HepG2 (cell line): Measurements from ENCODE around the gene IER2. TPM values are rescaled to one million over a fixed set of nuclear protein-coding genes. Genes with fewer than 3 reads are reported as not detected.

ENCODE experiments used
- ETS1 ChIP-seq: sonication (generic); formaldehyde crosslinking; IDR thresholded peaks from 2 replicates; pipeline ENCODE4 v1.4.0; 2020; ENCODE audit warnings: missing genetic modification reagents
- MED1 ChIP-seq: sonication (generic); formaldehyde crosslinking; IDR thresholded peaks from 2 replicates; pipeline ENCODE4 v1.4.0; 2020; ENCODE audit warnings: missing genetic modification reagents
- MEIS2 ChIP-seq: sonication (generic); formaldehyde crosslinking; IDR thresholded peaks from 2 replicates; pipeline ENCODE4 v1.9.0; 2021; ENCODE audit warnings: mild to moderate bottlenecking, missing genetic modification reagents
- MLXIP ChIP-seq: sonication (generic); formaldehyde crosslinking; IDR thresholded peaks from 2 replicates; pipeline ENCODE4 v1.9.0; 2021; ENCODE audit warnings: missing genetic modification reagents, borderline replicate concordance
- NCOA2 ChIP-seq: sonication (generic); formaldehyde crosslinking; IDR thresholded peaks from 2 replicates; pipeline ENCODE4 v1.8.0; 2022; ENCODE audit warnings: inconsistent platforms
- NCOA5 ChIP-seq: sonication (generic); formaldehyde crosslinking; IDR thresholded peaks from 2 replicates; pipeline ENCODE4 v1.4.0; 2020; ENCODE audit warnings: missing genetic modification reagents
- PHF21A ChIP-seq: sonication (generic); formaldehyde crosslinking; IDR thresholded peaks from 2 replicates; pipeline ENCODE4 v1.5.0; 2020; ENCODE audit warnings: mild to moderate bottlenecking, missing genetic modification reagents
- RFX3 ChIP-seq: IDR thresholded peaks from 2 replicates; pipeline ENCODE4 v1.6.1; 2016; ENCODE audit warnings: missing biosample characterization, missing genetic modification reagents
- SIX4 ChIP-seq: sonication (generic); formaldehyde crosslinking; IDR thresholded peaks from 2 replicates; pipeline ENCODE4 v1.4.0; 2020; ENCODE audit warnings: missing genetic modification reagents
- SNAPC4 ChIP-seq: sonication (generic); formaldehyde crosslinking; IDR thresholded peaks from 2 replicates; pipeline ENCODE4 v1.4.0; 2020; ENCODE audit warnings: mild to moderate bottlenecking, missing genetic modification reagents
- SOX13 ChIP-seq, 3 experiments: fragments of 450-650 bp in 1 of 3; sonication (generic) in 1 of 3; formaldehyde crosslinking in 1 of 3; IDR thresholded peaks in 2 of 3; conservative IDR thresholded peaks in 1 of 3; 2 replicates each; pipeline versions ENCODE4 v1.5.0 to v1.6.1; 2016 to 2020; ENCODE audit warnings: antibody characterized with exemption in 1 of 3, mild to moderate bottlenecking in 1 of 3, missing compliant biosample characterization in 1 of 3, missing genetic modification reagents in 1 of 3, moderate library complexity in 1 of 3
- SSRP1 ChIP-seq: IDR thresholded peaks from 2 replicates; pipeline ENCODE4 v1.6.1; 2016; ENCODE audit warnings: control low read depth
- TBP ChIP-seq: sonication (generic); formaldehyde crosslinking; IDR thresholded peaks from 2 replicates; pipeline ENCODE4 v1.5.0; 2020; ENCODE audit warnings: missing genetic modification reagents
- THRA ChIP-seq: sonication (generic); formaldehyde crosslinking; IDR thresholded peaks from 2 replicates; pipeline ENCODE4 v1.4.0; 2020; ENCODE audit warnings: missing genetic modification reagents, borderline replicate concordance
- ZMYM4 ChIP-seq: sonication (generic); formaldehyde crosslinking; IDR thresholded peaks from 2 replicates; pipeline ENCODE4 v1.8.1; 2023; ENCODE audit warnings: mild to moderate bottlenecking, missing genetic modification reagents
- ZNF121 ChIP-seq: sonication (generic); formaldehyde crosslinking; IDR thresholded peaks from 2 replicates; pipeline ENCODE4 v1.5.0; 2020; ENCODE audit warnings: mild to moderate bottlenecking, missing genetic modification reagents
- ZNF251 ChIP-seq: sonication (generic); formaldehyde crosslinking; IDR thresholded peaks from 2 replicates; pipeline ENCODE4 v1.9.0; 2021; ENCODE audit warnings: mild to moderate bottlenecking, missing genetic modification reagents
- ZNF296 ChIP-seq: sonication (generic); formaldehyde crosslinking; conservative IDR thresholded peaks from 2 replicates; pipeline ENCODE4 v1.5.0; 2020; ENCODE audit warnings: mild to moderate bottlenecking, missing genetic modification reagents
- ZNF552 ChIP-seq: sonication (generic); formaldehyde crosslinking; IDR thresholded peaks from 2 replicates; pipeline ENCODE4 v1.9.0; 2022; ENCODE audit warnings: missing genetic modification reagents, mild to moderate bottlenecking, borderline replicate concordance
- ZNF589 ChIP-seq: sonication (generic); formaldehyde crosslinking; conservative IDR thresholded peaks from 2 replicates; pipeline ENCODE4 v1.8.0; 2022; ENCODE audit warnings: mild to moderate bottlenecking, moderate library complexity, missing genetic modification reagents
- polyA plus RNA-seq, 8 experiments: library from polyadenylated mRNA; depleted of rRNA in 3 of 8; stranded (reverse) in 7 of 8; unstranded in 1 of 8; fragments of >200 nt; fragmentation: Illumina TruSeq in 4 of 8; extraction: Trizol in 4 of 8; gene quantifications; 2 replicates each; pipeline versions ENCODE4 v1.2.1 to v1.2.3, GENCODE V29; 2011 to 2016; ENCODE audit warnings: low read depth in 4 of 8, missing spikeins in 1 of 8, mixed read lengths in 1 of 8; ENCODE audit not compliant: insufficient read depth in 1 of 8
- total RNA-seq, 5 experiments: library from RNA; depleted of rRNA; stranded (reverse); fragments of >200 nt; fragmentation: Illumina TruSeq; extraction: Trizol; gene quantifications; 2 replicates each; pipeline ENCODE4 v1.2.3, GENCODE V29; 2016; ENCODE audit warnings: low read depth in 1 of 5

IER2 gene
- total and polyA plus RNA-seq, 2 of the 13 experiments (the other 11 are each of a cell fraction or from before 2014, with no cell fraction given), result 10.1 to 14.3 TPM

GRCh38 chr19:13128583-13128982, 21.6 kb upstream of the IER2 start (continued):
- TF ChIP-seq SNAPC4 (0 out of 2 replicates have a peak, but pooled peaks have one; percentile 32), THRA (CRISPR knock-in tag) (peak; percentile 70; the same call in 1 of the 2 replicates), ZNF589 (CRISPR knock-in tag) (no peak), PHF21A (peak; percentile 86), MED1 (CRISPR knock-in tag) (peak; percentile 72), NCOA5 (CRISPR knock-in tag) (no peak), ZMYM4 (peak; percentile 51; the same call in 1 of the 2 replicates), ZNF121 (peak; percentile 52; the same call in 1 of the 2 replicates), SOX13 (IDR thresholded peaks at IDR 0.05) (no peak), SOX13 (CRISPR knock-in tag; conservative IDR thresholded peaks at IDR 0.05 in 1 of 2, IDR thresholded peaks at IDR 0.05 in 1 of 2) (peak in 1 of 2 experiments; percentile 72; a peak in 2 of 4 replicates), ZNF251 (no peak), ZNF552 (no peak), SIX4 (CRISPR knock-in tag) (peak; percentile 15; the same call in 1 of the 2 replicates), SSRP1 (CRISPR knock-in tag) (0 out of 2 replicates have a peak, but pooled peaks have one; percentile 57), MEIS2 (CRISPR knock-in tag) (0 out of 2 replicates have a peak, but pooled peaks have one; percentile 29), RFX3 (peak; percentile 63; the same call in 1 of the 2 replicates), NCOA2 (CRISPR knock-in tag) (peak; percentile 68), ETS1 (CRISPR knock-in tag) (no peak), MLXIP (CRISPR knock-in tag) (no peak), ZNF296 (CRISPR knock-in tag) (0 out of 2 replicates have a peak, but pooled peaks have one; percentile 43), TBP (CRISPR knock-in tag) (no peak)
